Measurements from ENCODE around the gene FLVCR1.

FLVCR1 gene

DNA sequence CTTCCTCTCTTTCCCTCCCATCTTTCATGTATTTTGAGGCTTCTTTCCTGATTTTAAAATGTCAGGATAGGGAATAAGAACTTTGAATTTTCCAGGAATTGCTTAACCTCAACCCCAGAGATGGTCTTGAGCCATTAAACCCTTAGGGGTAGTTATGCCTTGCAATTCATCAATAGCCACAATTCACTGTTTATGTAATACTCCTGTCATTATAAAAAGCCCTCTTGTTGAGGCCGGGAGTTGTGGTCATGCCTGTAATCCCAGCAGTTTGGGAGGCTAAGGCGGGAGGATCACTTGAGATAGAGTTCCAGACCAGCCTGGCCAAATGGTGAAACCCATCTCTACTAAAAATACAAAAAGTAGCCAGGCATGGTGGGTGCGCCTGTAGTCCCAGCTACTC is 35.1 kb upstream of the FLVCR1 start:
- TF ChIP-seq, protein P1, sequence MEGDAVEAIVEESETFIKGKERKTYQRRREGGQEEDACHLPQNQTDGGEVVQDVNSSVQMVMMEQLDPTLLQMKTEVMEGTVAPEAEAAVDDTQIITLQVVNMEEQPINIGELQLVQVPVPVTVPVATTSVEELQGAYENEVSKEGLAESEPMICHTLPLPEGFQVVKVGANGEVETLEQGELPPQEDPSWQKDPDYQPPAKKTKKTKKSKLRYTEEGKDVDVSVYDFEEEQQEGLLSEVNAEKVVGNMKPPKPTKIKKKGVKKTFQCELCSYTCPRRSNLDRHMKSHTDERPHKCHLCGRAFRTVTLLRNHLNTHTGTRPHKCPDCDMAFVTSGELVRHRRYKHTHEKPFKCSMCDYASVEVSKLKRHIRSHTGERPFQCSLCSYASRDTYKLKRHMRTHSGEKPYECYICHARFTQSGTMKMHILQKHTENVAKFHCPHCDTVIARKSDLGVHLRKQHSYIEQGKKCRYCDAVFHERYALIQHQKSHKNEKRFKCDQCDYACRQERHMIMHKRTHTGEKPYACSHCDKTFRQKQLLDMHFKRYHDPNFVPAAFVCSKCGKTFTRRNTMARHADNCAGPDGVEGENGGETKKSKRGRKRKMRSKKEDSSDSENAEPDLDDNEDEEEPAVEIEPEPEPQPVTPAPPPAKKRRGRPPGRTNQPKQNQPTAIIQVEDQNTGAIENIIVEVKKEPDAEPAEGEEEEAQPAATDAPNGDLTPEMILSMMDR (IDR thresholded peaks at IDR 0.05): no peak
- Histone ChIP-seq H3K36me3 (peaks cover 0 to 5% (median 0%) of the 10 kb centered on the region in 3 donors), H3K4me3 (no peak overlapping the region), H3K27me3 (no peaks in the 10 kb centered on the region), H3K4me1 (no peaks in the 10 kb centered on the region), H3K27ac (no peak overlapping the region), H3K9me3 (peaks cover 0 to 10% (median 6%) of the 10 kb centered on the region in 3 donors)
- intact Hi-C loops (cut with DNase I; ENCODE audit: low total_unique reads): no loop called here
- DNase-seq: no peak

DNA sequence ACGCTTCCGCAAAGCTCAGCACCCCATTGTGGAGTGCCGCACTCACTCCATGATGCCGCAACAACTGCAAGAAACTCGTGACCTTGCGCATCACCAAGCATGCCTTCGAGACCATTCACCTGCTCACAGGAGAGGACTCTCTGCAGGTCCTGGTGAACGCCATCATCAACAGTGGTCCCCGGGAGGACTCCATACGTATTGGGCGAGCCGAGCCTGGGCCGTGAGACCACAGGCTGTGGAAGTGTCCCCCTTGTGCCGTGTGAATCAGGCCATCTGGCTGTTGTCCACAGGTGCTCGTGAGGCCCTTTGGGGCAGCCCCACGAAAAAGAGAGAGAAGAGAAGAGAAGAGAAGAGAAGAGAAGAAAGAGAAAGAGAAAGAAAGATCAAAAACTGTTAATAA is 33.9 kb upstream of the FLVCR1 start:
- H3K9me3 ChIP-seq: peaks cover 0 to 10% (median 6%) of the 10 kb centered on the region in 3 donors
- H3K27ac ChIP-seq: no peak overlapping the region
- H3K4me3 ChIP-seq: no peak overlapping the region
- peaks cover 0 to 5% (median 0%) of the 10 kb centered on the region in 3 donors for H3K36me3 ChIP-seq
- intact Hi-C loops (cut with DNase I; ENCODE audit: low total_unique reads): no loop called here
- TF ChIP-seq, protein P1 (IDR thresholded peaks at IDR 0.05): no peak
- DNase-seq: no peak
- no peaks in the 10 kb centered on the region for H3K4me1 ChIP-seq
- H3K27me3 ChIP-seq: no peaks in the 10 kb centered on the region

DNA sequence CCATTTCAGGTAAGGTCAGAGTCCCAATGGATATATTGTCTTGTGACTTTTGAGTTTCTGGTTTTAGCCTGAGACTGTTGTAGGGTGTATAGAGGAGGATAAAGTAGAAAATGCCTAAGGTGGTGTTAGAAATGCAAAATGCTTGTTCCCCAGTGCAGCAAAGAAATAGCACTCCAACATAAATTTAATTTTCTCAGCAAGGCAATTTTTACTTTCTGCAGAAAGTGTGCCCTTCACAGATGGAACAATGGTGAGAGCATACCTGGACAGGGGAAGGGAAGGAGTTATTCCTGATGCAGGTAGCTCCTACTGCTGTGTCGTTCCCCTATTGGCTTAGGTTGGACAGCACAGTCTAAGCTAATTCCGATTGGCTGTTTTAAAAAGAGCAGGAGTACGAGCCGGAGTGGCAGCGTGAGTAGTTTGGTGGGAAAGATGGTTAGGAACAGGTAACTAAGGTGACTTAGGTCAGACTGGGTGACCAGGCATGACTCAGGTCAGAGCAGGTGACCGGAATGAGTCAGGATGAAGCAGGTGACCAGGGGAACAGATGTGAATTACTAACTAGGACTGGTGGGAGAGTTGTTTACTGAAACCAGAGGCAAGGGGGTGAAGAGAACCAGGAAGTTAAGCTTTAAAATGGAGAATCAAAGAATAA is 32.1 kb upstream of the FLVCR1 start:
- DNase-seq: no peak
- TF ChIP-seq, protein P1 (IDR thresholded peaks at IDR 0.05): no peak
- H3K36me3 ChIP-seq: peaks cover 0 to 5% (median 0%) of the 10 kb centered on the region in 3 donors
- intact Hi-C loops (cut with DNase I; ENCODE audit: low total_unique reads): no loop called here
- no peak overlapping the region for H3K4me3 ChIP-seq
- no peak overlapping the region for H3K27ac ChIP-seq
- no peaks in the 10 kb centered on the region for H3K4me1 ChIP-seq
- H3K9me3 ChIP-seq: peaks cover 0 to 10% (median 6%) of the 10 kb centered on the region in 3 donors
- H3K27me3 ChIP-seq: no peaks in the 10 kb centered on the region

DNA sequence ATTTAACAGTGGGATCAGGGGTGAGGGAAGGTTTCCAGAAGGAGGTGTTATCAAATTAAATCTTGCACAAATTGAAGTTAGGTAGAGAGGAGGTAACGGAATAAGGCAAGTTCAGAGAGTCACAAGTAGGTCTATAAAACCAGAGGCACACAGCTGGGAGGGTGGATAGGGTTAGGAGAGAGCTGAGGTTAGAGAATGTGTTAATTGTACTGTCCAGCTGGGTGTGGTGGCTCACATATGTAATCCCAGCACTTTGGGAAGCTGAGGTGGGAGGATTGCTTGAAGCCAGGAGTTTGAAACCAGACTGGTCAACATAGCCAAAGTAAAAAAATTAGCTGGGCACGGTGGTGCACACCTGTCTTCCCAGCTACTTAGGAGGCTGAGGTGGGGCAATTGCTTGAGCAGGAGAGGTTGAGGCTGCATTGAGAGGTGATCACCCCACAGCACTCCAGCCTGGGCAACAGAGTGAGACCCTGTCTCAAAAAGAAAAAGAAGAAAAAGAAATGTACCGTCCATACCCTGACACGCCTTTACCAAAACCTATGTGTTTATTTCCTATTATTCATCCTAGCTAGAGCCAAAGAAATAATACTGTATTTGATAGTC is 30.8 kb upstream of the FLVCR1 start:
- Histone ChIP-seq H3K27ac (no peak overlapping the region), H3K9me3 (peaks cover 0 to 10% (median 6%) of the 10 kb centered on the region in 3 donors), H3K27me3 (no peaks in the 10 kb centered on the region), H3K36me3 (peaks cover 0 to 5% (median 0%) of the 10 kb centered on the region in 3 donors), H3K4me3 (no peak overlapping the region), H3K4me1 (no peaks in the 10 kb centered on the region)
- intact Hi-C loops (cut with DNase I; ENCODE audit: low total_unique reads): no loop called here
- TF ChIP-seq, protein P1 (IDR thresholded peaks at IDR 0.05): no peak
- no peak for DNase-seq

DNA sequence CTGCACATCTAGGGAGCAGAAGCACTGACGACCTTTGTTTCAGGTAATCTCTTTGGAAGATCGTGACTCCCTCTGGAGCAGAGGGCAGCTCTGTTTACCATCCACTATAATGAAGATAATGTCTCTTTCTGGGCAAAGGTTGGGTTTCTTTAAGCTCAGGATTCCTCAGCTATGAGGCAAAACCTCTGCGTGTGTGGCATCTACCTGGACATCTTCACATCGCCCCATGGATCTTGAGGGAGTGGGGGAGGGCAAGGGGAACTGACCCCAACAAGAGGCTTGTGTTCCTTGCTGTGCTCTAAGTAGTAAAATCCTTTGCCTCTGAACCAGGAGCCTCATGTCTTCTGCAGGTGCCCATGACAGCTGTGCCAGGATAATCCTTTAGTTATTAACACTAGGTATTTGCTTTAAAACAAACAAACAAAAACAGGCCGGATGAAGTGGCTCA is 30.2 kb upstream of the FLVCR1 start:
- Histone ChIP-seq H3K9me3 (peaks cover 0 to 10% (median 6%) of the 10 kb centered on the region in 3 donors), H3K4me1 (no peaks in the 10 kb centered on the region), H3K27ac (no peak overlapping the region), H3K4me3 (no peak overlapping the region), H3K36me3 (peaks cover 0 to 5% (median 0%) of the 10 kb centered on the region in 3 donors), H3K27me3 (no peaks in the 10 kb centered on the region)
- no peak for DNase-seq
- TF ChIP-seq, protein P1 (IDR thresholded peaks at IDR 0.05): no peak
- intact Hi-C loops (cut with DNase I; ENCODE audit: low total_unique reads): no loop called here

All from tibial artery (tissue), 4 donors.